Endothelial cell of umbilical vein (primary cell): ENCODE data around the gene NR3C2.

Source experiments
- EZH2 ChIP-seq: IDR thresholded peaks from 2 replicates; pipeline ENCODE4 v1.6.1; 2012; ENCODE audit warnings: borderline replicate concordance, low read depth, mild to moderate bottlenecking, moderate library complexity, low read length, inconsistent platforms; ENCODE audit not compliant: severe bottlenecking
- JUN ChIP-seq: IDR thresholded peaks from 2 replicates; pipeline ENCODE4 v1.6.1; 2011; ENCODE audit warnings: borderline replicate concordance, low read depth; ENCODE audit not compliant: insufficient read length, insufficient read depth
- MYC ChIP-seq: IDR thresholded peaks from one replicate; pipeline ENCODE4 v1.6.1; 2011; ENCODE audit warnings: mild to moderate bottlenecking, low read depth, low read length
- POLR2A ChIP-seq: IDR thresholded peaks from 2 replicates; pipeline ENCODE4 v1.6.1; 2012; ENCODE audit warnings: low read depth, mild to moderate bottlenecking, control low read depth, low read length
- TF ChIP-seq, protein P1 (sequence below), 2 donors: IDR thresholded peaks; 1 replicate in 1 of 2; 2 replicates in 1 of 2; pipeline ENCODE4 v1.5.1; 2011; ENCODE audit warnings: low read length in 2 of 2, mild to moderate bottlenecking in 2 of 2, moderate library complexity in 2 of 2, control low read depth in 1 of 2, inconsistent platforms in 1 of 2, low read depth in 1 of 2; ENCODE audit not compliant: insufficient read depth in 1 of 2; ENCODE audit errors: extremely low read depth in 1 of 2
- TF ChIP-seq, protein P2 (sequence below): IDR thresholded peaks from 2 replicates; pipeline ENCODE4 v1.6.1; 2011; ENCODE audit not compliant: insufficient read depth, insufficient read length

DNA sequence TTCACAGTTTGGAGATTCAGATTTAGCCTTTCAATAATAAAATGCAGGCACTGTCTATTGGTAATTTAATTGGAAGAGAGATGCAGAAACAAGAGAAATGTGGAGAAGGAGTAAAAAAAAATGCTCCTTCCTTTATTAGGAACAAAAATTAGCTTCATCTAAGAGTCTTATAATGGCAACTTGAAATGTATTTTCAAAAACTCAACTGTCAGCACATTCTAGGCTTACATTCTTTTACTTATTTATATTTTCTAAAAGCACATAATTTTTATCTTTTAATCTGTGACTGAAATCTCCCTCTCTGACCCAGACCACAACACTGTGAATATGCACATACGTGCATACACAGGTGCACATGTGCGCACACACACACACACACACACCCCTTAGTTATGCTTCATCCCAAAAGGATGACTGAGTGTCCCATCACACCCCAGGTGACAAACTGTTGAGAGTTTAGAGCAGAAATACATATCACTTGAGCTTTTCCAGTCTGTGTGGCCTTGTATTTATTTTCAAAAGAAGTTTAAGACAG is 29.7 kb downstream of the NR3C2 start:
- TF ChIP-seq JUN (no peak), EZH2 (no peak), POLR2A (no peak), MYC (no peak)
- TF ChIP-seq, protein P1, sequence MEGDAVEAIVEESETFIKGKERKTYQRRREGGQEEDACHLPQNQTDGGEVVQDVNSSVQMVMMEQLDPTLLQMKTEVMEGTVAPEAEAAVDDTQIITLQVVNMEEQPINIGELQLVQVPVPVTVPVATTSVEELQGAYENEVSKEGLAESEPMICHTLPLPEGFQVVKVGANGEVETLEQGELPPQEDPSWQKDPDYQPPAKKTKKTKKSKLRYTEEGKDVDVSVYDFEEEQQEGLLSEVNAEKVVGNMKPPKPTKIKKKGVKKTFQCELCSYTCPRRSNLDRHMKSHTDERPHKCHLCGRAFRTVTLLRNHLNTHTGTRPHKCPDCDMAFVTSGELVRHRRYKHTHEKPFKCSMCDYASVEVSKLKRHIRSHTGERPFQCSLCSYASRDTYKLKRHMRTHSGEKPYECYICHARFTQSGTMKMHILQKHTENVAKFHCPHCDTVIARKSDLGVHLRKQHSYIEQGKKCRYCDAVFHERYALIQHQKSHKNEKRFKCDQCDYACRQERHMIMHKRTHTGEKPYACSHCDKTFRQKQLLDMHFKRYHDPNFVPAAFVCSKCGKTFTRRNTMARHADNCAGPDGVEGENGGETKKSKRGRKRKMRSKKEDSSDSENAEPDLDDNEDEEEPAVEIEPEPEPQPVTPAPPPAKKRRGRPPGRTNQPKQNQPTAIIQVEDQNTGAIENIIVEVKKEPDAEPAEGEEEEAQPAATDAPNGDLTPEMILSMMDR (IDR thresholded peaks at IDR 0.05; ENCODE audit: extremely low read depth in 1 of 2, insufficient read depth in 1 of 2, low read depth in 1 of 2, low read length in 2 of 2) = no peak
- TF ChIP-seq, protein P2, sequence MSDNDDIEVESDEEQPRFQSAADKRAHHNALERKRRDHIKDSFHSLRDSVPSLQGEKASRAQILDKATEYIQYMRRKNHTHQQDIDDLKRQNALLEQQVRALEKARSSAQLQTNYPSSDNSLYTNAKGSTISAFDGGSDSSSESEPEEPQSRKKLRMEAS = no peak
